ENCODE data around the gene PTCH2.

PTCH2 gene

GRCh38 chr1:44776730-44777068 lies 66.4 kb downstream of the PTCH2 start:
- no peak for FAIRE-seq

GRCh38 chr1:44775930-44776729 lies 66.9 kb downstream of the PTCH2 start:
- no peak for FAIRE-seq

GRCh38 chr1:44775078-44775929 lies 67.7 kb downstream of the PTCH2 start, which contains the start of gene RPS8:
Gene RPS8, plus strand, starts transcription at chr1:44775540. Its CDS starts 57 bp downstream, at chr1:44775597.
- FAIRE-seq: no peak

Measured in TTC549 (cell line).